Measurements from ENCODE around the gene FIZ1.
"Not testable (repeated sequence)": the region's sequence is repeated elsewhere in the genome, so short reads cannot be mapped to it uniquely, and the experiment has no call there.

The FIZ1 gene

GRCh38 chr19:55579766-55580621 is 19.3 kb downstream of the FIZ1 start:
- peak overlapping the region; percentile 96 for H3K4me3 ChIP-seq (ENCODE audit: low read depth, low read length)
- ChIA-PET CTCF (interaction anchor here (0.7 to 1.6 kb wide), 5 partner anchors 27 to 288 kb away, joined by 3 read pairs; no protein-coding TSS in a partner anchor), POLR2A (interaction anchor here (0.6 to 0.9 kb wide), 3 partner anchors 26 to 1131 kb away, joined by 3 read pairs; partner anchors contain the start of gene LENG8)
- no peak for DNase-seq (ENCODE audit: low read depth, low spot score)
- TF ChIP-seq, protein P1, sequence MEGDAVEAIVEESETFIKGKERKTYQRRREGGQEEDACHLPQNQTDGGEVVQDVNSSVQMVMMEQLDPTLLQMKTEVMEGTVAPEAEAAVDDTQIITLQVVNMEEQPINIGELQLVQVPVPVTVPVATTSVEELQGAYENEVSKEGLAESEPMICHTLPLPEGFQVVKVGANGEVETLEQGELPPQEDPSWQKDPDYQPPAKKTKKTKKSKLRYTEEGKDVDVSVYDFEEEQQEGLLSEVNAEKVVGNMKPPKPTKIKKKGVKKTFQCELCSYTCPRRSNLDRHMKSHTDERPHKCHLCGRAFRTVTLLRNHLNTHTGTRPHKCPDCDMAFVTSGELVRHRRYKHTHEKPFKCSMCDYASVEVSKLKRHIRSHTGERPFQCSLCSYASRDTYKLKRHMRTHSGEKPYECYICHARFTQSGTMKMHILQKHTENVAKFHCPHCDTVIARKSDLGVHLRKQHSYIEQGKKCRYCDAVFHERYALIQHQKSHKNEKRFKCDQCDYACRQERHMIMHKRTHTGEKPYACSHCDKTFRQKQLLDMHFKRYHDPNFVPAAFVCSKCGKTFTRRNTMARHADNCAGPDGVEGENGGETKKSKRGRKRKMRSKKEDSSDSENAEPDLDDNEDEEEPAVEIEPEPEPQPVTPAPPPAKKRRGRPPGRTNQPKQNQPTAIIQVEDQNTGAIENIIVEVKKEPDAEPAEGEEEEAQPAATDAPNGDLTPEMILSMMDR (IDR thresholded peaks at IDR 0.05; ENCODE audit: insufficient read depth, low read length, missing control alignments), result no peak

DNA sequence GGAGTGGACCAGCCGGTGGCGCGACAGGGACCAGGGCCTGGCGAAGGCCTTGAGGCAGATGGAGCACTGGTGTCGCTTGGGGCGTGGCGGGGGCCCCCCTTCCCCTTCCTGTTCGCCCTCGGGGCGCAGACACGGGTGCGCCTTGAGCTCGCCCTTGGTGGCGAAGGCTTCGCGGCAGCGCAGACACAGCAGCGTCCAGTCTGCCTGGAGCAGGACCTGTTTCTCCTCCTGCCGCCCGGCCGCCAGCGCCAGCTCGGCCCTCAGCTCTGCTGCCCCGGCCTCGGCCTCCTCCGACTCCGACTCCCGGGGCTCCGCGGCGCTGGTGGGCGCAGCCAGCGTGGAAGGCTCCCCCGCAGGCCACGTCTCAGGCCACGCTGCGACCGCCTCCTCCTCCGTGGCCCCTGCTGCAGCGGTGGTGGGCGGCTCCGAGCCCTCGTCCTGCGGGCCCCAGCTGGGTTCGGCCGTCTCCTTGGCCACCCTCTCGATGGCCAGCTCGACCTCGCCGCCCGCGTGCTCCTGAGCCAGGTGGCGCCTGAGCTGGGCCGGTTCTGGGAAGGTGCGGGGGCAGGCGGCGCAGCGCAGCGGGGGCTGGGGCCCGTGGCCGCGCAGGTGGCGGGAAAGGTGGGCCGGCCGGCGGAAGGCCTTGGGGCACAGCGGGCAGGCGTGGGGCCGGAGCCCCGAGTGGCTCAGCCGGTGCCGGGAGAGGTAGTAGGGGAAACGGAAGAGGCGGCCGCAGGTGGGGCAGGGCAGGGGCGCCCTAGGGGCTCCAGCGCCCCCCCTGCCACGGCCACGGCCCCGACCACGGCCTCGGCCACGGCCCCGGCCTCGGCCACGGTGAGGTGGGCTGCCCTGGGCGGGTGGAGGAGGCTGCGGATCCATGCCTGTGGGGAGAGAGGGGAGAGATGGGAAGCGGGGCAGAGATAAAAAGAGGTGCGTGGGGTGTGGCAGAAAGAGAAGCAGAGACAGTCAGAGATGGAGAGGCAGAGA is 20.3 kb downstream of the FIZ1 start:
- ChIA-PET POLR2A (no interaction called here), CTCF (interaction anchor here (1.2 kb wide), 1 partner anchor 63 kb away, joined by 4 read pairs; no protein-coding TSS in a partner anchor)
- TF ChIP-seq, protein P1 (IDR thresholded peaks at IDR 0.05; ENCODE audit: insufficient read depth, low read length, missing control alignments), result no peak
- peak overlapping the region; percentile 96 for H3K4me3 ChIP-seq (ENCODE audit: low read depth, low read length)
- no peak for DNase-seq (ENCODE audit: low read depth, low spot score)

- no peak overlapping the region for H3K4me3 ChIP-seq (ENCODE audit: low read depth, low read length)
- no peak for DNase-seq (ENCODE audit: low read depth, low spot score)
- POLR2A ChIA-PET, result no interaction called here
- TF ChIP-seq, protein P1 (IDR thresholded peaks at IDR 0.05; ENCODE audit: insufficient read depth, low read length, missing control alignments), result no peak
- CTCF ChIA-PET, result interaction anchor here (1.2 kb wide), 1 partner anchor 62 kb away, joined by 4 read pairs; no protein-coding TSS in a partner anchor
Measured at GRCh38 chr19:55578031-55578760, 21.1 kb downstream of the FIZ1 start.

DNA sequence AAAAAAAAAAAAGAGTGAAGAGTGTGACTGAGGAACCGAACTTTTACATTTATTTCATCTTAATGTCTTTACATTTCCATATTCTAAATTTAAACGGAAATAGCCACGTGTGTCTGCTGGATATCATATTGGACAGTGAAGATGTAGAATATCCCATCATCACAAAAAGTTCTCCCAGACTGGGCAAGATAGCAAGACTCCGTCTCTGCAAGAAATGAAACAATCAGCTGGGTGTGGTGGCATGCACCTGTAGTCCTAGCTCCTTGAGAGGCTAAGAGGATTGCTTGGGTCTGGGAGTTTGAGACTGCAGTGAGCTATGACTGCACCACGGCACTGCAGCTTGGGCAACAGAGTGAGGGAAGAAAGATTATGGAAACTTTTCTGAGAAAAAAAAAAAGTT is 22.6 kb downstream of the FIZ1 start:
- POLR2A ChIA-PET, result interaction anchor here (0.5 kb wide), 1 partner anchor 29 kb away, joined by 3 read pairs; no protein-coding TSS in a partner anchor
- CTCF ChIA-PET, result no interaction called here
- no peak overlapping the region for H3K4me3 ChIP-seq (ENCODE audit: low read depth, low read length)
- TF ChIP-seq, protein P1 (IDR thresholded peaks at IDR 0.05; ENCODE audit: insufficient read depth, low read length, missing control alignments), result no peak
- DNase-seq (ENCODE audit: low read depth, low spot score), result no peak

- not testable (repeated sequence) for DNase-seq (ENCODE audit: low read depth, low spot score); H3K4me3 ChIP-seq (ENCODE audit: low read depth, low read length)
- ChIA-PET CTCF (interaction anchor here (0.7 to 1.7 kb wide), 4 partner anchors 12 to 107 kb away, joined by 3 to 6 read pairs (median 4); no protein-coding TSS in a partner anchor), POLR2A (interaction anchor here (0.7 to 1.4 kb wide), 2 partner anchors 24 to 74 kb away, joined by 3 to 5 read pairs; no protein-coding TSS in a partner anchor)
Measured at GRCh38 chr19:55573929-55574328, 25.4 kb downstream of the FIZ1 start.

GRCh38 chr19:55569477-55569876 is 29.8 kb downstream of the FIZ1 start:
- CTCF ChIA-PET; POLR2A ChIA-PET; H3K4me3 ChIP-seq (ENCODE audit: low read depth, low read length); DNase-seq (ENCODE audit: low read depth, low spot score): not testable (repeated sequence)
